Measurements from ENCODE around the gene JSRP1.

DNA sequence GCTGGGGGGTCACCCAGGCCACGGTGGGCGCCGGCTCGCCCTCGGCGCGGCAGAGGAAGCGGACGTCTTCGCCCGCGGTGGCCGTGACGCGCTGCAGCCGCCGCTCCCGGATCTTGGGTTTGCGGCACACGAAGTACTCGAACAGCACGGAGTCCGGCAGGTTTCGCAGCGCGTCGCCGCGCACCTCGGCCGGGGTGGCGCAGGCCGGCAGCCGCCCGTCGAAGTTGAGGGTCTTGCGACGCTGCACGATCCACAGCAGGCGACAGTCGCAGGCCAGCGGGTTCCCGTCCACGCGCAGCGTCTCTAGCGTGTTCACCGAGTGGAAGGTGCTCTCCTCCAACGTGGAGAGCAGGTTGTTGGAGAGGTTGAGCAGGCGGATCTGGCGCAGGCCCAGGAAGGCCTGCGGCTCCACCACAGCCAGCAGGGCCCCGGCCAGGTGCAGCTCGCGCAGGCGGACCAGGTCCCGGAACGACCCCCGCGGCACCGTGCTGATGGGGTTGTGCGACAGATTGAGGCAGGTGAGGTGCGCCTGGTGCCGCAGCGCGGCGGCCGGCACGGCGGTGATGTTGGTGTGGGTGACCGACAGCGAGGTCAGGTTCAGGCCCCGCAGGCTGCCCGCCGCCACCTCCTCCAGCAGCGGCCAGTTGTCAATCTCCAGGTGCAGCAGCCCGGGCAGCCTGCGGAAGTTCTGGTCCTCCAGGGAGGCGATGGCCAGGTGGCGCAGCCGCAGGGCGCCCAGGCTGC, 34.4 kb upstream of the JSRP1 start:
- no peak for TF ChIP-seq TAF1 (IDR thresholded peaks at IDR 0.05; ENCODE audit: borderline replicate concordance, low read depth, low read length)
- no peak for TF ChIP-seq POLR2AphosphoS5 (IDR thresholded peaks at IDR 0.05; ENCODE audit: low read depth, low read length)
- no peak for TF ChIP-seq RAD21 (IDR thresholded peaks at IDR 0.05; ENCODE audit: low read length)
- TF ChIP-seq, protein P1, sequence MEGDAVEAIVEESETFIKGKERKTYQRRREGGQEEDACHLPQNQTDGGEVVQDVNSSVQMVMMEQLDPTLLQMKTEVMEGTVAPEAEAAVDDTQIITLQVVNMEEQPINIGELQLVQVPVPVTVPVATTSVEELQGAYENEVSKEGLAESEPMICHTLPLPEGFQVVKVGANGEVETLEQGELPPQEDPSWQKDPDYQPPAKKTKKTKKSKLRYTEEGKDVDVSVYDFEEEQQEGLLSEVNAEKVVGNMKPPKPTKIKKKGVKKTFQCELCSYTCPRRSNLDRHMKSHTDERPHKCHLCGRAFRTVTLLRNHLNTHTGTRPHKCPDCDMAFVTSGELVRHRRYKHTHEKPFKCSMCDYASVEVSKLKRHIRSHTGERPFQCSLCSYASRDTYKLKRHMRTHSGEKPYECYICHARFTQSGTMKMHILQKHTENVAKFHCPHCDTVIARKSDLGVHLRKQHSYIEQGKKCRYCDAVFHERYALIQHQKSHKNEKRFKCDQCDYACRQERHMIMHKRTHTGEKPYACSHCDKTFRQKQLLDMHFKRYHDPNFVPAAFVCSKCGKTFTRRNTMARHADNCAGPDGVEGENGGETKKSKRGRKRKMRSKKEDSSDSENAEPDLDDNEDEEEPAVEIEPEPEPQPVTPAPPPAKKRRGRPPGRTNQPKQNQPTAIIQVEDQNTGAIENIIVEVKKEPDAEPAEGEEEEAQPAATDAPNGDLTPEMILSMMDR (IDR thresholded peaks at IDR 0.05): no peak
- no peak for TF ChIP-seq CHD2 (IDR thresholded peaks at IDR 0.05; ENCODE audit: low read length, partially characterized antibody)
- TF ChIP-seq EP300 (IDR thresholded peaks at IDR 0.05; ENCODE audit: borderline replicate concordance in 1 of 2, low read depth in 1 of 2, low read length in 1 of 2): no peak
- TF ChIP-seq, protein P2, sequence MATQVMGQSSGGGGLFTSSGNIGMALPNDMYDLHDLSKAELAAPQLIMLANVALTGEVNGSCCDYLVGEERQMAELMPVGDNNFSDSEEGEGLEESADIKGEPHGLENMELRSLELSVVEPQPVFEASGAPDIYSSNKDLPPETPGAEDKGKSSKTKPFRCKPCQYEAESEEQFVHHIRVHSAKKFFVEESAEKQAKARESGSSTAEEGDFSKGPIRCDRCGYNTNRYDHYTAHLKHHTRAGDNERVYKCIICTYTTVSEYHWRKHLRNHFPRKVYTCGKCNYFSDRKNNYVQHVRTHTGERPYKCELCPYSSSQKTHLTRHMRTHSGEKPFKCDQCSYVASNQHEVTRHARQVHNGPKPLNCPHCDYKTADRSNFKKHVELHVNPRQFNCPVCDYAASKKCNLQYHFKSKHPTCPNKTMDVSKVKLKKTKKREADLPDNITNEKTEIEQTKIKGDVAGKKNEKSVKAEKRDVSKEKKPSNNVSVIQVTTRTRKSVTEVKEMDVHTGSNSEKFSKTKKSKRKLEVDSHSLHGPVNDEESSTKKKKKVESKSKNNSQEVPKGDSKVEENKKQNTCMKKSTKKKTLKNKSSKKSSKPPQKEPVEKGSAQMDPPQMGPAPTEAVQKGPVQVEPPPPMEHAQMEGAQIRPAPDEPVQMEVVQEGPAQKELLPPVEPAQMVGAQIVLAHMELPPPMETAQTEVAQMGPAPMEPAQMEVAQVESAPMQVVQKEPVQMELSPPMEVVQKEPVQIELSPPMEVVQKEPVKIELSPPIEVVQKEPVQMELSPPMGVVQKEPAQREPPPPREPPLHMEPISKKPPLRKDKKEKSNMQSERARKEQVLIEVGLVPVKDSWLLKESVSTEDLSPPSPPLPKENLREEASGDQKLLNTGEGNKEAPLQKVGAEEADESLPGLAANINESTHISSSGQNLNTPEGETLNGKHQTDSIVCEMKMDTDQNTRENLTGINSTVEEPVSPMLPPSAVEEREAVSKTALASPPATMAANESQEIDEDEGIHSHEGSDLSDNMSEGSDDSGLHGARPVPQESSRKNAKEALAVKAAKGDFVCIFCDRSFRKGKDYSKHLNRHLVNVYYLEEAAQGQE (IDR thresholded peaks at IDR 0.05; ENCODE audit: low read depth, low read length): no peak
- no peak for TF ChIP-seq JUND (IDR thresholded peaks at IDR 0.05)
